Activated CD4-positive, CD25-positive, alpha-beta regulatory T cell treated with anti-CD3 and anti-CD28 coated beads, Interleukin-2, amount 50 U/mL, for 16 hours (primary cell): Measurements from ENCODE around the gene PERM1.

Experiments
- DNase-seq: peaks from one replicate; pipeline ENCODE4 v3.0.0-alpha.2; 2020; ENCODE audit warnings: low read depth, low spot score

The PERM1 gene

DNA sequence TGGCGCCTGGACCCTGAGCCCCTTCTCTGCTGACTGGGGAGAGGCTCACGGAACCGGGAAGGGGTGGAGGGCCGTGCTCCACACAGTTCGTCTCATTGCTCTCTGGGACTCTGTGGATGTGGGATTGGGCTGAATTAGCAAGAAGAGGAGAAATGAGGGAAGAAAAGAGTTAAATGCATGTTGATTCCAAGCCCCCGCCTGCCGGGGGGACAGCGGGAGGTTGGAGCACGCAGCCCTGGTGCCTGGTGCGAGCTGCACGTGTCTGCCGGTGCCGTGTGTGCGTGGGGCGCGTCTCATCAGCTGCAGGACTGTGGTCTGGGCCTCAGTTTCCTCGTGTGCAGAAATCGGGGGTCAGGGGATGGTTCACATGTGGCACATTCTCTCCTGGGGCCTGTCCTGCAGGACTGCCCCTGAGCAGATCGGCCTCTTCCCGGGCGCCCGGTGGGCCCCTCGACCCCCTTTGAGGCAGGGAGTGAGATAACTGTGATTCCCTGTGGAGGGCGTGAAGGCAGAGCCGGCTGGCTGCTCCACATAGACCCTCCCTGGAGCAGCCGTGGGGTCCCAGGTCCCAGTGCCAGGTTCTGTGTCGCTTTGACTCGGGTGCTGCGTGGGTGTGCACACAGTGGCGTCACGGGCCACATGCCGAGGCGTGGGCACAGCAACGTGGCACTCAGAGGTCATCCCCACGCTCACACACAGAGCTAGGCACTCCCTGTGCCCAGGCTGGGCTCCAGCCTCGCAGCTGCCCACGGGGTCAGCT, 46.7 kb downstream of the PERM1 start:
- no peak for DNase-seq

GRCh38 chr1:933603-933940, 48.3 kb downstream of the PERM1 start:
- DNase-seq, result no peak

GRCh38 chr1:932776-933602, 48.9 kb downstream of the PERM1 start:
- no peak for DNase-seq

DNA sequence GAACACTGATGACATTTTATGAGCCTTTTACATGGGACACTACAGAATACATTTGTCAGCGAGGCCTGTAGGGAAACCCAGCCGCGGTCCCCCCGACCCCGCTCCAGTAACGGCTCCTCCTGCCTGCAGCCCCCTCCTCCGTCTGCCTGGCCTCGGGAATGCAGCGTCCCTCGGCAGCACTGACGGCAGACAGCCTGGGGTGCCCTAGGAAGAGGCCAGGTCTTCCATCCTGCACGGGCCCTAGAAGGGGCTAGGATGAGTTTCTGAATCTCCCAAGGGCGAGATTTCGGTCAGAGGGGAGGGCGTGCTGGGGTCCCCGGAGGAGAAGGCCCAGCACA, 49.8 kb downstream of the PERM1 start:
- no peak for DNase-seq

DNA sequence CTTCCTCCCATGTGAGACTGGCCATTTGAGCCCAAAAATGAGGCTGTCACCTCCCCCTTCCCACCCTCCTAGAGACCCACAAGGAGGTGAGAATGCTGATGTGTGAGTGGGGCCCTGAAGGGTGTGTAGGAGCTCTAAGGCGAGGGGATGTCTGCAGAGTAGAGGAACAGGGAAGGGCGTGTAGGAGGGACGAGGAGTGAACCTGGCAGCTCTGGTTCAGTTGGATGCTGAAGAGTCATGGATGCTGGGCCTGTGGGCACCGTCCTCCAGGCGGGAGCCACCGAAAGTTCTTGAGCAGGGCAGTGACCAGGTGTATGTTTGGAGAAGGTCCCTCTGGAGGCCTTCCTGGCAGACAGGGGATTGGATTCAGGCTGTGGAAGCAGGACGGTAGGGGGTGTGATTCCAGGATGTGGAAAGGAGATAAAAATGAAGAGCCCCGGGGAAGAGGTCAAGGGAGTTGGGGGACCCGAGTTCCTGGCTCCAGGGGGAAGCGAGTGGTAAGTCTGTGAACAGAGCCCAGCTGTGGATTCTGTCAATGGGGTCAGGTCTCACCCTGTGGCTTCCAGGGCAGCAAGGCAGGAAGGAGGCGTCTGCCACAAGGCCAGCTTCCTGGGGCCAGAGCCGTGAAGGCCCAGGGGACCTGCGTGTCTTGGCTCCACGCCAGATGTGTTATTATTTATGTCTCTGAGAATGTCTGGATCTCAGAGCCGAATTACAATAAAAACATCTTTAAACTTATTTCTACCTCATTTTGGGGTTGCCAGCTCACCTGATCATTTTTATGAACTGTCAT, 50.3 kb downstream of the PERM1 start:
- DNase-seq, result no peak

GRCh38 chr1:930633-931138, 51.2 kb downstream of the PERM1 start:
- DNase-seq, result no peak

- DNase-seq, result no peak
Measured at GRCh38 chr1:929712-930632, 51.9 kb downstream of the PERM1 start.

DNA sequence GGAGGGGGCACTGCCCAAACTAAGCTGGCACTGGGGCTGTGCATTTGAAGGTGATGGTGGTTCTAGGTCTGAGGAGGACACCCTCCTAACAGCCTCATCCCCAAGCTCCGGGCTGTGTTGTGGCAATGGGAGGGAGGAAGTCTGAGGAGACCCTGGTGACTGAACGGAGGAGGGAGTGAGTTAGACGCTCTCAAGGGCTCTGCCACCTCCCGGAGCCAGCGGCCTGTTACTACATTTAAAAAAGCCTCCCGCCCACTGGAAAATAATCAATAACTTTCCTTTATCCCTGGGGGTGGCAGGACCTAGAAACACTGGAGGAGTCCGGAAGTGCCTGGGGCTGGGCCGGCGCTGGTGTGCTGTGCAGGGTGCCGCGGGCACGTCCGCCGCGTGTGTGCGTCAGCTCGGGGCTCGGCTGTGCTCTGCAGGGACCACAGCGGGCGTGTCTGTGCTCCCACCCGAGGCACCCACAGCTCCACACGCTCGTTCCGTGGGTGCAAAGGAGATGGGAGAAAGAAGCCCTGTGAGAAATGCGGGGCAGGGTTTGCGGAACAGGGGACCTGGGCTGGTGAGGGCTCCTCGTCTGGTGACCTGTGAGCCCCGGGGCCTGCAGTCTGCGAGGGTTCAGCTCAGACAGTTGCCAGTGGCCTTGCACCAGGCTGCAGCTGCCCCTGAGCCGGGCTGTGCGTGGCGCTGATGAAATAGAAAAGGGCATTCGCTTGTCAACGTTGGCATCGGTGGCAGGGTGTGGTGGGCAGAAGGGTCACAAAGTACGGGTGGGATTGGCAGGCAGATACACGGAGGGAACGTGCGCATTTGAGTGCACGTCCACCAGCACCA, 52.9 kb downstream of the PERM1 start:
- DNase-seq, result no peak

- DNase-seq, result no peak
Measured at GRCh38 chr1:927748-928147, 54.1 kb downstream of the PERM1 start.

GRCh38 chr1:927234-927633, 54.7 kb downstream of the PERM1 start:
- no peak for DNase-seq

DNA sequence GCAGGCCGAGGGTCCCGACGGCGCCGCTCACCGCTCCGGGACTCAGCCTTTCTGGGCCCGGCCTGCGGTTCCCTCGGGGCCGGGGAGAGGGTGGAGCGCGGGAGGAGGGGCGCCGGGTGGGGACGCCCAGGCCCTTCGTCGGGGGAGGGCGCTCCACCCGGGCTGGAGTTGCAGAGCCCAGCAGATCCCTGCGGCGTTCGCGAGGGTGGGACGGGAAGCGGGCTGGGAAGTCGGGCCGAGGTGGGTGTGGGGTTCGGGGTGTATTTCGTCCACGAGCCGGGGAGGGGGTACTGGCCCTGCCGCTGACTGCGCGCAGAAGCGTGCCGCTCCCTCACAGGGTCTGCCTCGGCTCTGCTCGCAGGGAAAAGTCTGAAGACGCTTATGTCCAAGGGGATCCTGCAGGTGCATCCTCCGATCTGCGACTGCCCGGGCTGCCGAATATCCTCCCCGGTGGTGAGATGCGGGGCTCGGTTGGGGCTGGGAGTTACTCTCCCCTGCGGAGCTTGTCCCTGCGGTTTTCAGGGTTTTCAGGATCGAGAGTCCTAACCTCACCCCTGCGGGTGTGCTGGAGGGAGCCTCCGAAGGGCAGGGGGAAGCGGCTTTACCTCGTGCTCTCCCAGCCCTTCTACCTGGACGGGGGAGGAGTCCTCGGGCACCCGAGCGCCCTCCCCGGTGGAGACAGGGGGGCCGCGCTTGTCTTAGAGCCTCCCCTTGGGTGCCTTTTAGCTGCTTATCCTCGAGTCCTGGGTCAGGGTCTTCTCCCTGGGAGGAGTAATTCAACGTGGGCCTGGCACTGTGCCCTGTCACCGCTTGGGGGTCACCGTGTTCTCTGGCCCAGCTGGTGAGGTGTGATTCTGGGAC, 56.1 kb downstream of the PERM1 start:
- DNase-seq, result no peak
